ENCODE measurements around the gene PLAGL2. TPM values are rescaled to one million over a fixed set of nuclear protein-coding genes. Genes with fewer than 3 reads are reported as not detected.

Gene PLAGL2
- total RNA-seq, 1 experiment from 2014 or later = 44.4 TPM

- no peak overlapping the region for H3K27ac ChIP-seq (ENCODE audit: insufficient read length, low read depth, low read length)
- H3K9me3 ChIP-seq (ENCODE audit: control insufficient read depth, low read depth, low read length) = no peaks in the 10 kb centered on the region
- H2BK12ac ChIP-seq (ENCODE audit: insufficient read length, low read depth, low read length) = no peak overlapping the region
- Mint-ChIP-seq H3K4me1 (peaks cover 16 to 18% of the 10 kb centered on the region in 2 experiments), H3K36me3 (ENCODE audit: insufficient read depth in 1 of 3, low read depth in 3 of 3) (peaks cover 0 to 9% (median 3%) of the 10 kb centered on the region in 3 experiments; a peak in 5 of 7 replicates), H3K4me3 (no peak overlapping the region), H3K9me3 (no peaks in the 10 kb centered on the region; a peak in 1 of 5 replicates), H3K27ac (no peak overlapping the region), H3K27me3 (ENCODE audit: low read depth) (no peaks in the 10 kb centered on the region; the same call in 1 of the 2 replicates)
- H2AK5ac ChIP-seq (ENCODE audit: insufficient read length, low read length) = no peak overlapping the region
- H3K79me2 ChIP-seq (ENCODE audit: insufficient read depth, low read length) = no peaks in the 10 kb centered on the region
- no peaks in the 10 kb centered on the region for H3K4me1 ChIP-seq (ENCODE audit: insufficient read depth, low read length)
- H2BK120ac ChIP-seq (ENCODE audit: low read depth, low read length, poor library complexity, severe bottlenecking) = no peak overlapping the region
- H3K79me1 ChIP-seq (ENCODE audit: insufficient read depth, low read depth, low read length, poor library complexity, severe bottlenecking) = no peaks in the 10 kb centered on the region
- no peak overlapping the region for H3K23ac ChIP-seq (ENCODE audit: insufficient read length, low read depth, low read length)
- no peak overlapping the region for H3K9ac ChIP-seq (ENCODE audit: extremely low read depth, insufficient read length, low read length)
- H4K20me1 ChIP-seq (ENCODE audit: control insufficient read depth, insufficient read depth, insufficient read length) = no peaks in the 10 kb centered on the region
- no peak overlapping the region for H4K91ac ChIP-seq (ENCODE audit: insufficient read length, low read depth, low read length)
- H4K5ac ChIP-seq (ENCODE audit: insufficient read length, low read depth, low read length) = no peak overlapping the region
- no peak overlapping the region for H3K4me2 ChIP-seq (ENCODE audit: insufficient read depth, insufficient read length, low read length)
- H2BK5ac ChIP-seq (ENCODE audit: insufficient read length, low read length) = no peak overlapping the region
- no peak overlapping the region for H2BK20ac ChIP-seq (ENCODE audit: low read depth, low read length, poor library complexity, severe bottlenecking)
- WGBS (ENCODE audit: extremely low coverage, insufficient read length, low lambda C conversion rate) = no CpG with 5 or more reads among the region's 1 CpG
- no peak for TF ChIP-seq CTCF (conservative IDR thresholded peaks at IDR 0.05)
- H3K27me3 ChIP-seq (ENCODE audit: insufficient read depth, low read length) = no peaks in the 10 kb centered on the region
- no peak overlapping the region for H4K8ac ChIP-seq (replicated peaks; ENCODE audit: insufficient read length, low read depth, low read length)
- H3K14ac ChIP-seq (ENCODE audit: insufficient read depth, low read length) = no peak overlapping the region
- H3K23me2 ChIP-seq (ENCODE audit: insufficient read length, low read depth, low read length, poor library complexity, severe bottlenecking) = peaks cover 14% of the 10 kb centered on the region
- DNase-seq = no peak
- no peak overlapping the region for H2BK15ac ChIP-seq (ENCODE audit: low read depth, low read length)
- H3T11ph ChIP-seq (ENCODE audit: low read length) = no peak overlapping the region
- no peak overlapping the region for H3K56ac ChIP-seq (ENCODE audit: insufficient read length, low read depth, low read length)
- no peak overlapping the region for H3K18ac ChIP-seq (ENCODE audit: insufficient read length, low read depth, low read length)
- no peak overlapping the region for H2AFZ ChIP-seq (ENCODE audit: low read length)
- H3K4ac ChIP-seq (ENCODE audit: low read depth, low read length) = no peak overlapping the region
Measured at GRCh38 chr20:32186506-32186905, 21.0 kb downstream of the PLAGL2 start.

Data from H9 (cell line).